Endodermal cell (in vitro differentiated cells): ENCODE measurements around the gene EME2. TPM values are rescaled to one million over a fixed set of nuclear protein-coding genes. Genes with fewer than 3 reads are reported as not detected.

Experiments
- DNase-seq: peaks from one replicate; pipeline ENCODE4 v3.0.0-alpha.2; 2017
- H3K27ac ChIP-seq: 2 replicates; pipeline ENCODE4 v1.5.1; 2013; ENCODE audit warnings: mild to moderate bottlenecking, low read depth, low read length, moderate library complexity
- H3K27me3 ChIP-seq: 2 replicates; pipeline ENCODE4 v1.6.1; 2013; ENCODE audit warnings: mild to moderate bottlenecking, low read length, moderate library complexity; ENCODE audit not compliant: insufficient read depth, control insufficient read depth, poor library complexity, severe bottlenecking
- H3K36me3 ChIP-seq: 2 replicates; pipeline ENCODE4 v1.7.0; 2013; ENCODE audit warnings: mild to moderate bottlenecking, low read length, moderate library complexity; ENCODE audit not compliant: control insufficient read depth, insufficient read depth
- H3K4me1 ChIP-seq: one replicate; pipeline ENCODE4 v1.7.0; 2013; ENCODE audit warnings: low read length; ENCODE audit not compliant: control insufficient read depth, insufficient read depth
- H3K4me3 ChIP-seq: 2 replicates; pipeline ENCODE4 v1.5.1; 2013; ENCODE audit warnings: mild to moderate bottlenecking, low read length, moderate library complexity
- H3K9ac ChIP-seq: 2 replicates; pipeline ENCODE4 v1.6.1; 2013; ENCODE audit warnings: mild to moderate bottlenecking, low read length, moderate library complexity; ENCODE audit not compliant: poor library complexity, severe bottlenecking; ENCODE audit errors: extremely low read depth
- H3K9me3 ChIP-seq: 2 replicates; pipeline ENCODE4 v1.6.1; 2013; ENCODE audit warnings: mild to moderate bottlenecking, low read length, moderate library complexity; ENCODE audit not compliant: control insufficient read depth
- H3K27ac Mint-ChIP-seq: 2 replicates; pipeline ENCODE4 v1.8.0; 2020; ENCODE audit warnings: mixed read lengths
- H3K27me3 Mint-ChIP-seq: 2 replicates; pipeline ENCODE4 v1.8.0; 2021; ENCODE audit warnings: mild to moderate bottlenecking, mixed read lengths; ENCODE audit not compliant: insufficient read depth
- H3K36me3 Mint-ChIP-seq: 2 replicates; pipeline ENCODE4 v1.8.0; 2020; ENCODE audit warnings: low read depth, mixed read lengths
- H3K4me1 Mint-ChIP-seq: 2 replicates; pipeline ENCODE4 v1.8.0; 2020; ENCODE audit warnings: mixed read lengths
- H3K4me3 Mint-ChIP-seq: 2 replicates; pipeline ENCODE4 v1.8.0; 2020; ENCODE audit warnings: mild to moderate bottlenecking, moderate library complexity, mixed read lengths
- H3K9me3 Mint-ChIP-seq: 2 replicates; pipeline ENCODE4 v1.8.0; 2020; ENCODE audit warnings: mild to moderate bottlenecking, mixed read lengths
- CTCF ChIP-seq: fragments of 200-600 bp; sonication (generic); conservative IDR thresholded peaks from 2 replicates; pipeline ENCODE4 v1.5.0; 2021; ENCODE audit warnings: antibody characterized with exemption, mild to moderate bottlenecking
- WGBS, 2 experiments: methylation state at CpG; one replicate each; pipeline versions ENCODE4 v1.1.5 to v1.1.7; 2013; ENCODE audit warnings: missing lambda C conversion rate in 2 of 2, mixed read lengths in 1 of 2; ENCODE audit not compliant: insufficient coverage in 1 of 2, insufficient read length in 1 of 2; 5-methylcytosine and 5-hydroxymethylcytosine counted together
- total RNA-seq, 2 donors: library from RNA; stranded (reverse); fragmentation: NEBNext Ultra II Directional in 1 of 2; extraction: Animal tissue kit (Norgen Biotek cat#: 25700) in 1 of 2; gene quantifications; 2 replicates in 1 of 2; 3 replicates in 1 of 2; pipeline ENCODE4 v1.2.1, GENCODE V29; 2021

EME2 gene
- total RNA-seq, 2 donors from 2014 or later: 34.3 to 64.3 TPM

GRCh38 chr16:1726661-1727502, 45.7 kb upstream of the EME2 start:
- DNase-seq: no peak
- TF ChIP-seq CTCF: no peak

GRCh38 chr16:1727651-1728624, 44.7 kb upstream of the EME2 start:
- no peaks in the 10 kb centered on the region for H3K9me3 Mint-ChIP-seq
- H3K27me3 ChIP-seq: no peaks in the 10 kb centered on the region
- peaks cover 33% of the 10 kb centered on the region for H3K36me3 Mint-ChIP-seq
- H3K27ac ChIP-seq: no peak overlapping the region
- no peak overlapping the region for H3K9ac ChIP-seq
- no peak overlapping the region for H3K27ac Mint-ChIP-seq
- H3K4me1 Mint-ChIP-seq: no peaks in the 10 kb centered on the region
- peaks cover 17% of the 10 kb centered on the region for H3K36me3 ChIP-seq
- no peak for DNase-seq
- H3K9me3 ChIP-seq: no peaks in the 10 kb centered on the region
- H3K4me3 ChIP-seq: no peak overlapping the region
- no peaks in the 10 kb centered on the region for H3K4me1 ChIP-seq
- no peak overlapping the region for H3K4me3 Mint-ChIP-seq
- no peak for TF ChIP-seq CTCF
- no peaks in the 10 kb centered on the region for H3K27me3 Mint-ChIP-seq
- WGBS, 2 experiments: 94 to 95% methylated on average over 33 to 37 of the region's 37 CpGs

More at GRCh38 chr16:1726661-1727502, 45.7 kb upstream of the EME2 start:
- H3K4me3 Mint-ChIP-seq: no peak overlapping the region
- H3K36me3 ChIP-seq: peaks cover 17% of the 10 kb centered on the region
- no peaks in the 10 kb centered on the region for H3K9me3 ChIP-seq
- no peaks in the 10 kb centered on the region for H3K27me3 ChIP-seq
- 96 to 98% methylated on average over 27 to 32 of the region's 32 CpGs for WGBS, 2 experiments
- no peaks in the 10 kb centered on the region for H3K27me3 Mint-ChIP-seq
- no peak overlapping the region for H3K9ac ChIP-seq
- H3K4me1 ChIP-seq: no peaks in the 10 kb centered on the region
- H3K36me3 Mint-ChIP-seq: peaks cover 32% of the 10 kb centered on the region
- no peak overlapping the region for H3K27ac ChIP-seq
- peak overlapping the region; percentile 0 for H3K27ac Mint-ChIP-seq
- H3K4me3 ChIP-seq: no peak overlapping the region
- no peaks in the 10 kb centered on the region for H3K4me1 Mint-ChIP-seq
- H3K9me3 Mint-ChIP-seq: no peaks in the 10 kb centered on the region

GRCh38 chr16:1729026-1729425, 43.6 kb upstream of the EME2 start:
- Mint-ChIP-seq H3K4me1 (no peaks in the 10 kb centered on the region), H3K27ac (no peak overlapping the region), H3K9me3 (no peaks in the 10 kb centered on the region), H3K4me3 (no peak overlapping the region), H3K27me3 (no peaks in the 10 kb centered on the region), H3K36me3 (peaks cover 41% of the 10 kb centered on the region)
- no peak overlapping the region for H3K9ac ChIP-seq
- no peak overlapping the region for H3K27ac ChIP-seq
- no peak for DNase-seq
- H3K4me3 ChIP-seq: no peak overlapping the region
- H3K36me3 ChIP-seq: peaks cover 17% of the 10 kb centered on the region
- TF ChIP-seq CTCF: no peak
- 91 to 94% methylated on average over 9 to 18 of the region's 18 CpGs for WGBS, 2 experiments
- H3K4me1 ChIP-seq: no peaks in the 10 kb centered on the region
- no peaks in the 10 kb centered on the region for H3K9me3 ChIP-seq
- H3K27me3 ChIP-seq: no peaks in the 10 kb centered on the region
